ENCODE data around the gene OR10G2.

DNA sequence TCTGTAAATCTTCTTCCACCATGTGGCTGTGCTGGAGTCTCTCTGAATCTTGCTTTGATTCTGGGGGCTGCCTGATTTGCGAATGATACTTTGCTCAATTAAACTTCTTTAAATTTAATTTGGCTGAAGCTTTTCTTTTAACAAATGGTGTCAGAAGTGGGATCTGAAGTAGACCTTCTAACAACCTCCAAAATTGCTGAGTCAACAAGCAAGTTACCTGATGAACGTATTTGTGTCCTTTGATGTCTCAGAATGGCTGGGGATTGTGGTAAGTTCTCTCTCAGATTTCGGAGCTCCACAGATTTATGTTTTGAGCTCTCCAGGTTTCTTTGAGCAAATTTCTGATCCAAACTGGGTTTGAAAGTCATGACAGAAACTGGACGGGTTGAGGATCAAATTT lies 40.8 kb upstream of the OR10G2 start:
- TF ChIP-seq, protein P1, sequence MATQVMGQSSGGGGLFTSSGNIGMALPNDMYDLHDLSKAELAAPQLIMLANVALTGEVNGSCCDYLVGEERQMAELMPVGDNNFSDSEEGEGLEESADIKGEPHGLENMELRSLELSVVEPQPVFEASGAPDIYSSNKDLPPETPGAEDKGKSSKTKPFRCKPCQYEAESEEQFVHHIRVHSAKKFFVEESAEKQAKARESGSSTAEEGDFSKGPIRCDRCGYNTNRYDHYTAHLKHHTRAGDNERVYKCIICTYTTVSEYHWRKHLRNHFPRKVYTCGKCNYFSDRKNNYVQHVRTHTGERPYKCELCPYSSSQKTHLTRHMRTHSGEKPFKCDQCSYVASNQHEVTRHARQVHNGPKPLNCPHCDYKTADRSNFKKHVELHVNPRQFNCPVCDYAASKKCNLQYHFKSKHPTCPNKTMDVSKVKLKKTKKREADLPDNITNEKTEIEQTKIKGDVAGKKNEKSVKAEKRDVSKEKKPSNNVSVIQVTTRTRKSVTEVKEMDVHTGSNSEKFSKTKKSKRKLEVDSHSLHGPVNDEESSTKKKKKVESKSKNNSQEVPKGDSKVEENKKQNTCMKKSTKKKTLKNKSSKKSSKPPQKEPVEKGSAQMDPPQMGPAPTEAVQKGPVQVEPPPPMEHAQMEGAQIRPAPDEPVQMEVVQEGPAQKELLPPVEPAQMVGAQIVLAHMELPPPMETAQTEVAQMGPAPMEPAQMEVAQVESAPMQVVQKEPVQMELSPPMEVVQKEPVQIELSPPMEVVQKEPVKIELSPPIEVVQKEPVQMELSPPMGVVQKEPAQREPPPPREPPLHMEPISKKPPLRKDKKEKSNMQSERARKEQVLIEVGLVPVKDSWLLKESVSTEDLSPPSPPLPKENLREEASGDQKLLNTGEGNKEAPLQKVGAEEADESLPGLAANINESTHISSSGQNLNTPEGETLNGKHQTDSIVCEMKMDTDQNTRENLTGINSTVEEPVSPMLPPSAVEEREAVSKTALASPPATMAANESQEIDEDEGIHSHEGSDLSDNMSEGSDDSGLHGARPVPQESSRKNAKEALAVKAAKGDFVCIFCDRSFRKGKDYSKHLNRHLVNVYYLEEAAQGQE (IDR thresholded peaks at IDR 0.05; ENCODE audit: insufficient replicate concordance, low read depth), result no peak
- TF ChIP-seq, protein P2, sequence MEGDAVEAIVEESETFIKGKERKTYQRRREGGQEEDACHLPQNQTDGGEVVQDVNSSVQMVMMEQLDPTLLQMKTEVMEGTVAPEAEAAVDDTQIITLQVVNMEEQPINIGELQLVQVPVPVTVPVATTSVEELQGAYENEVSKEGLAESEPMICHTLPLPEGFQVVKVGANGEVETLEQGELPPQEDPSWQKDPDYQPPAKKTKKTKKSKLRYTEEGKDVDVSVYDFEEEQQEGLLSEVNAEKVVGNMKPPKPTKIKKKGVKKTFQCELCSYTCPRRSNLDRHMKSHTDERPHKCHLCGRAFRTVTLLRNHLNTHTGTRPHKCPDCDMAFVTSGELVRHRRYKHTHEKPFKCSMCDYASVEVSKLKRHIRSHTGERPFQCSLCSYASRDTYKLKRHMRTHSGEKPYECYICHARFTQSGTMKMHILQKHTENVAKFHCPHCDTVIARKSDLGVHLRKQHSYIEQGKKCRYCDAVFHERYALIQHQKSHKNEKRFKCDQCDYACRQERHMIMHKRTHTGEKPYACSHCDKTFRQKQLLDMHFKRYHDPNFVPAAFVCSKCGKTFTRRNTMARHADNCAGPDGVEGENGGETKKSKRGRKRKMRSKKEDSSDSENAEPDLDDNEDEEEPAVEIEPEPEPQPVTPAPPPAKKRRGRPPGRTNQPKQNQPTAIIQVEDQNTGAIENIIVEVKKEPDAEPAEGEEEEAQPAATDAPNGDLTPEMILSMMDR (IDR thresholded peaks at IDR 0.05; ENCODE audit: insufficient read depth, low read length), result no peak
- no peak for TF ChIP-seq SPI1 (IDR thresholded peaks at IDR 0.05; ENCODE audit: borderline replicate concordance, low read depth)
